Esophagus squamous epithelium (tissue), 4 donors: ENCODE results near the gene GGCT.
"Not testable (repeated sequence)": the region's sequence is repeated elsewhere in the genome, so short reads cannot be mapped to it uniquely, and the experiment has no call there.

Experiments
- POLR2A ChIP-seq, 4 donors: fragments of 450-650 bp; IDR thresholded peaks; one replicate each; pipeline ENCODE4 v1.6.1; 2017; ENCODE audit warnings: antibody characterized with exemption in 4 of 4, mild to moderate bottlenecking in 4 of 4, moderate library complexity in 3 of 4
- TF ChIP-seq, protein P1 (sequence below), 6 experiments: fragments of 450-650 bp in 4 of 6; fragments of 200-600 bp in 2 of 6; sonication (generic) in 2 of 6; IDR thresholded peaks; one replicate each; pipeline ENCODE4 v1.5.1; 2016 to 2019; ENCODE audit warnings: antibody characterized with exemption in 6 of 6, mild to moderate bottlenecking in 4 of 6, moderate library complexity in 4 of 6

DNA sequence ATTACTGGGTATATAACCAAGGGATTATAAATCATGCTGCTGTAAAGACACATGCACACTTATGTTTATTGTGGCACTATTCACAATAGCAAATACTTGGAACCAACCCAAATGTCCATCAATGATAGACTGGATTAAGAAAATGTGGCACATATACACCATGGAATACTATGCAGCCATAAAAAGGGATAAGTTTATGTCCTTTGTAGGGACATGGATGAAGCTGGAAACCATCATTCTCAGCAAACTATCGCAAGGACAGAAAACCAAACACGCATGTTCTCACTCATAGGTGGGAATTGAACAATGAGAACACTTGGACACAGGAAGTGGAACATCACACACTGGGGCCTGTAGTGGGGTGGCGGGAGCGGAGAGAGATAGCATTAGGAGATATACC is 38.5 kb upstream of the GGCT start:
- TF ChIP-seq, protein P1, sequence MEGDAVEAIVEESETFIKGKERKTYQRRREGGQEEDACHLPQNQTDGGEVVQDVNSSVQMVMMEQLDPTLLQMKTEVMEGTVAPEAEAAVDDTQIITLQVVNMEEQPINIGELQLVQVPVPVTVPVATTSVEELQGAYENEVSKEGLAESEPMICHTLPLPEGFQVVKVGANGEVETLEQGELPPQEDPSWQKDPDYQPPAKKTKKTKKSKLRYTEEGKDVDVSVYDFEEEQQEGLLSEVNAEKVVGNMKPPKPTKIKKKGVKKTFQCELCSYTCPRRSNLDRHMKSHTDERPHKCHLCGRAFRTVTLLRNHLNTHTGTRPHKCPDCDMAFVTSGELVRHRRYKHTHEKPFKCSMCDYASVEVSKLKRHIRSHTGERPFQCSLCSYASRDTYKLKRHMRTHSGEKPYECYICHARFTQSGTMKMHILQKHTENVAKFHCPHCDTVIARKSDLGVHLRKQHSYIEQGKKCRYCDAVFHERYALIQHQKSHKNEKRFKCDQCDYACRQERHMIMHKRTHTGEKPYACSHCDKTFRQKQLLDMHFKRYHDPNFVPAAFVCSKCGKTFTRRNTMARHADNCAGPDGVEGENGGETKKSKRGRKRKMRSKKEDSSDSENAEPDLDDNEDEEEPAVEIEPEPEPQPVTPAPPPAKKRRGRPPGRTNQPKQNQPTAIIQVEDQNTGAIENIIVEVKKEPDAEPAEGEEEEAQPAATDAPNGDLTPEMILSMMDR (IDR thresholded peaks at IDR 0.05) = not testable (repeated sequence)
- not testable (repeated sequence) for TF ChIP-seq POLR2A (IDR thresholded peaks at IDR 0.05)
